T-cell (primary cell): ENCODE data around the gene GABBR2. TPM values are rescaled to one million over a fixed set of nuclear protein-coding genes. Genes with fewer than 3 reads are reported as not detected.

Experiments
- ATAC-seq, 4 experiments: fragments of 200-7000 bp in 3 of 4; fragments of 150-1000 bp in 1 of 4; cut with Tn5 transposase; replicated peaks in 1 of 4; 1 replicate in 3 of 4; 2 replicates in 1 of 4; pipeline ENCODE4 v1.10.0; 2021; ENCODE audit warnings: moderate library complexity in 3 of 4, mild to moderate bottlenecking in 2 of 4, moderate number of reproducible peaks in 1 of 4
- CTCF ChIA-PET, 2 donors: fragments of 300-600 bp; sonication (Branson Sonifier 250); formaldehyde crosslinking; loops; one replicate each; lab custom pipeline; 2022; ENCODE audit warnings: antibody characterized with exemption in 2 of 2; lab: Charles Lee
- POLR2A ChIA-PET, 2 donors: fragments of 300-600 bp; sonication (Branson Sonifier 250); formaldehyde crosslinking; loops; one replicate each; lab custom pipeline; 2022; ENCODE audit warnings: antibody characterized with exemption in 2 of 2; lab: Charles Lee
- DNase-seq, 35 experiments: peaks; one replicate each; pipeline versions ENCODE4 v3.0.0 to v3.0.0-alpha.2; 2013 to 2023
- H3K27ac ChIP-seq: one replicate; pipeline ENCODE4 v1.5.1; 2013; ENCODE audit warnings: low read length
- H3K27me3 ChIP-seq, 2 experiments: replicated peaks in 1 of 2; 1 replicate in 1 of 2; 2 replicates in 1 of 2; pipeline versions ENCODE4 v1.6.1 to v1.7.0; 2013; ENCODE audit warnings: low read length in 1 of 2, mixed read lengths in 1 of 2; ENCODE audit not compliant: control insufficient read depth in 2 of 2, insufficient read depth in 2 of 2; ENCODE audit errors: extremely low read depth in 1 of 2
- H3K36me3 ChIP-seq, 2 donors: 1 replicate in 1 of 2; 2 replicates in 1 of 2; pipeline versions ENCODE4 v1.6.1 to v1.7.0; 2013; ENCODE audit warnings: low read length in 1 of 2; ENCODE audit not compliant: control insufficient read depth in 2 of 2, insufficient read depth in 1 of 2; ENCODE audit errors: extremely low read depth in 1 of 2
- H3K4me1 ChIP-seq, 2 experiments: 1 replicate in 1 of 2; 2 replicates in 1 of 2; pipeline versions ENCODE4 v1.6.1 to v1.7.0; 2013; ENCODE audit warnings: low read length in 2 of 2, mixed read lengths in 1 of 2; ENCODE audit not compliant: insufficient read depth in 2 of 2, control insufficient read depth in 1 of 2; ENCODE audit errors: extremely low read depth in 1 of 2
- H3K4me3 ChIP-seq, 2 donors: 1 replicate in 1 of 2; 2 replicates in 1 of 2; pipeline versions ENCODE4 v1.5.1 to v1.7.0; 2013; ENCODE audit warnings: mild to moderate bottlenecking in 2 of 2, low read length in 1 of 2, moderate library complexity in 1 of 2; ENCODE audit not compliant: control insufficient read depth in 1 of 2; ENCODE audit errors: extremely low read depth in 1 of 2
- H3K9me3 ChIP-seq: 2 replicates; pipeline ENCODE4 v1.7.0; 2013
- H3K27ac Mint-ChIP-seq, 2 donors: one replicate each; pipeline ENCODE4 v1.8.0; 2020 to 2021; ENCODE audit warnings: mild to moderate bottlenecking in 2 of 2, mixed read lengths in 2 of 2
- H3K27me3 Mint-ChIP-seq, 2 donors: one replicate each; pipeline ENCODE4 v1.8.0; 2021 to 2022; ENCODE audit warnings: mixed read lengths in 2 of 2
- H3K36me3 Mint-ChIP-seq: one replicate; pipeline ENCODE4 v1.8.0; 2021; ENCODE audit warnings: mixed read lengths
- H3K4me1 Mint-ChIP-seq, 3 donors: one replicate each; pipeline ENCODE4 v1.8.0; 2020 to 2022; ENCODE audit warnings: mixed read lengths in 3 of 3, mild to moderate bottlenecking in 1 of 3
- H3K4me3 Mint-ChIP-seq, 3 donors: one replicate each; pipeline ENCODE4 v1.8.0; 2020 to 2022; ENCODE audit warnings: mild to moderate bottlenecking in 3 of 3, mixed read lengths in 3 of 3, moderate library complexity in 3 of 3
- H3K9me3 Mint-ChIP-seq, 3 donors: one replicate each; pipeline ENCODE4 v1.8.0; 2020 to 2022; ENCODE audit warnings: mixed read lengths in 3 of 3
- WGBS: methylation state at CpG from one replicate; pipeline ENCODE4 v1.1.5; 2013; ENCODE audit warnings: missing lambda C conversion rate; ENCODE audit not compliant: insufficient coverage; 5-methylcytosine and 5-hydroxymethylcytosine counted together
- total RNA-seq, 35 experiments: library from RNA in 6 of 35; stranded (reverse) in 6 of 35; fragments of 120-200 nt in 1 of 35; gene quantifications; one replicate each; pipeline versions ENCODE4 v1.2.1 to v1.2.4 and lab custom pipeline; 2013 to 2026

The GABBR2 gene
- total RNA-seq, 5 donors from 2014 or later (not counting 1 experiment from before 2014, with no cell fraction given), result 0.03 TPM; not detected in 4

GRCh38 chr9:98460704-98461103 lies 248.0 kb downstream of the GABBR2 start:
- no peak overlapping the region for H3K27ac Mint-ChIP-seq
- H3K27me3 Mint-ChIP-seq, result peaks cover 20 to 27% of the 10 kb centered on the region in 2 donors
- peaks cover 19 to 30% (median 19%) of the 10 kb centered on the region in 3 donors for H3K9me3 Mint-ChIP-seq
- ChIA-PET POLR2A (no interaction called here), CTCF (no interaction called here)
- no peak overlapping the region for H3K27ac ChIP-seq
- no peak overlapping the region for H3K4me3 ChIP-seq
- no peaks in the 10 kb centered on the region for H3K36me3 Mint-ChIP-seq
- no peaks in the 10 kb centered on the region for H3K36me3 ChIP-seq
- H3K4me3 Mint-ChIP-seq, result no peak overlapping the region
- H3K9me3 ChIP-seq, result no peaks in the 10 kb centered on the region
- no peak for ATAC-seq
- H3K4me1 Mint-ChIP-seq, result no peaks in the 10 kb centered on the region
- no peaks in the 10 kb centered on the region for H3K4me1 ChIP-seq
- no peak for DNase-seq
- peaks cover 0 to 9% of the 10 kb centered on the region in 2 experiments for H3K27me3 ChIP-seq

DNA sequence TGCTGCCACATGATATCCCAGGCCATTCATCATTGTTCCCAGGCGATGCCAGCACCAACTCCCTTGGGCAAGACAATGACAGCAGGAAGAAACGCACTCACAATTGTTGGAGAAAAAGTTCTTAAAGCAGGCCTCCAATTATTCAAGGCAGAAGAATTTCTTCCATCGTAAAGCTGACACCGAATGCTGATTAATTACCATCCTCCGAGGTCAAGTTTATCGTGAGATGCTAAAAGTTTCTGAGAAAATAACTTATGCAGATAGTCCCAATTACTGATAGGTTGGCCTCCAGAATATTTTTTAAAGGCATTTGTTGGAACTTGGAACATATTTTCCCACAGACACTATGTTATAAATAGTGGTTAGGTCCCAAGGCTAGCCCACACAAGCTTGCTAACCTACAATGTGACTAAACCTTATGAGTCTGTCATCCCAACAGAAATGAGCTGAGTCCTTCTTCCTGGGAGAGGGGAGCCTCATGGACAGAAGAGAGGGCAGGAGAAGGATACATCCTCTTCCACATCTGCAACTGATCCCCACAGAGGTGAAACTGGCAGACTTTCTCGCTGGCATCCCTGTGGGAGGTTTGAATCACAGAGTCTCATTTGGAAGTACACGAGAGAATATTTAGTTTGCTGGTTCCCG lies 250.9 kb downstream of the GABBR2 start:
- no peak overlapping the region for H3K4me3 Mint-ChIP-seq
- DNase-seq (no peak), ATAC-seq (no peak)
- Histone ChIP-seq H3K9me3 (no peaks in the 10 kb centered on the region), H3K4me1 (no peaks in the 10 kb centered on the region), H3K4me3 (no peak overlapping the region), H3K36me3 (no peaks in the 10 kb centered on the region), H3K27me3 (peaks cover 0 to 18% of the 10 kb centered on the region in 2 experiments), H3K27ac (no peak overlapping the region)
- peaks cover 18 to 27% of the 10 kb centered on the region in 2 donors for H3K27me3 Mint-ChIP-seq
- no peaks in the 10 kb centered on the region for H3K4me1 Mint-ChIP-seq
- POLR2A ChIA-PET, result no interaction called here
- no peaks in the 10 kb centered on the region for H3K36me3 Mint-ChIP-seq
- H3K27ac Mint-ChIP-seq, result no peak overlapping the region
- WGBS, result 48% methylated on average over 3 of the region's 9 CpGs
- peaks cover 19 to 25% (median 19%) of the 10 kb centered on the region in 3 donors for H3K9me3 Mint-ChIP-seq
- CTCF ChIA-PET, result no interaction called here

- Histone ChIP-seq H3K4me3 (no peak overlapping the region), H3K9me3 (no peaks in the 10 kb centered on the region), H3K4me1 (no peaks in the 10 kb centered on the region), H3K27me3 (peaks cover 0 to 22% of the 10 kb centered on the region in 2 experiments), H3K27ac (no peak overlapping the region), H3K36me3 (no peaks in the 10 kb centered on the region)
- 20% methylated on average over 1 of the region's 2 CpGs for whole genome bisulfite sequencing
- Mint-ChIP-seq H3K4me3 (no peak overlapping the region), H3K36me3 (no peaks in the 10 kb centered on the region), H3K27ac (no peak overlapping the region), H3K4me1 (no peaks in the 10 kb centered on the region), H3K9me3 (peaks cover 12 to 18% (median 13%) of the 10 kb centered on the region in 3 donors), H3K27me3 (peaks cover 28 to 34% of the 10 kb centered on the region in 2 donors)
- DNase-seq, result no peak
- ChIA-PET CTCF (no interaction called here), POLR2A (no interaction called here)
- no peak for ATAC-seq
Observed at GRCh38 chr9:98456156-98456613, 252.6 kb downstream of the GABBR2 start.

GRCh38 chr9:98455256-98456155 lies 253.2 kb downstream of the GABBR2 start:
- WGBS, result 70% methylated on average over 4 of the region's 12 CpGs
- H3K4me1 ChIP-seq, result no peaks in the 10 kb centered on the region
- H3K4me1 Mint-ChIP-seq, result no peaks in the 10 kb centered on the region
- no peaks in the 10 kb centered on the region for H3K36me3 ChIP-seq
- no peak overlapping the region for H3K4me3 Mint-ChIP-seq
- peaks cover 6 to 11% (median 6%) of the 10 kb centered on the region in 3 donors for H3K9me3 Mint-ChIP-seq
- POLR2A ChIA-PET, result no interaction called here
- H3K36me3 Mint-ChIP-seq, result no peaks in the 10 kb centered on the region
- ATAC-seq (no peak), DNase-seq (no peak)
- H3K27me3 Mint-ChIP-seq, result peaks cover 28 to 34% of the 10 kb centered on the region in 2 donors
- CTCF ChIA-PET, result no interaction called here
- no peak overlapping the region for H3K27ac ChIP-seq
- H3K27ac Mint-ChIP-seq, result no peak overlapping the region
- H3K4me3 ChIP-seq, result no peak overlapping the region
- H3K27me3 ChIP-seq, result peaks cover 0 to 22% of the 10 kb centered on the region in 2 experiments
- no peaks in the 10 kb centered on the region for H3K9me3 ChIP-seq

DNA sequence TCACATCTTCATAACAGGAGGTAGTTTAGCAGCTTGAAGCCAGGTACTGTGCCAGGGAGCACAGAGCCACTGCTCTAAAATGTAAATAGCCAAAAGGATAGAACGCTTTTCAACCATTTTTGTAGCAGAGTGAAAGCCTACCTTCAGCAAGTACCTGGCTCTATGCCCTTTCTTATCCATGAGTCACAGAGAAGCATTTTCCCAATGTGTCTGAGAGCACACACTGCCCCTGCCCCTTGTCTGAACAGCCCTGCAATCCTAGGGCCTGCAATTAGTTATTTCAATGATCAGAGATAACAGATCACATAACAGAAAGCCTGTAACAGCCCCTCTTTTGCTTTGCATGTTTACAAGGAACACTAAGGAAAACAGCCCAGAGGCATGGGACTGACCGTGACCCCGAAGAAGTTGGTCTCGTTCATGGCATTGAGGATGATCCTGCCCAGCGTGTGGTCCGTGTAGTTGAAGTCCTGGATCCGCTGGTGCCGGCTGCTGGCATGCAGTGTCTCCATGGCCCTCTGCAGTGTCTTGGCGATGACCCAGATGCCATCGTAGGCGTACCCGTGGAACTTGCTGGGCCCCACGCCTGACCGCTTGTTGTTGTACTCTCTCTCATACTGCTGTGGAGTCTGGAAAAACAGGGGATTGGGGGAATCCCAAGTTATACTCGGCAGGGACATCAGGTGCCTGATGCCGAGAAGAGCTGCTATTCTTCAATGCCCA lies 255.0 kb downstream of the GABBR2 start:
- Mint-ChIP-seq H3K27ac (no peak overlapping the region), H3K27me3 (peaks cover 32 to 34% of the 10 kb centered on the region in 2 donors), H3K4me3 (no peak overlapping the region), H3K9me3 (peaks cover 0 to under 1% (median 0%) of the 10 kb centered on the region in 3 donors), H3K36me3 (no peaks in the 10 kb centered on the region), H3K4me1 (no peaks in the 10 kb centered on the region)
- ATAC-seq, result no peak
- H3K4me3 ChIP-seq, result no peak overlapping the region
- H3K27ac ChIP-seq, result no peak overlapping the region
- no peaks in the 10 kb centered on the region for H3K4me1 ChIP-seq
- CTCF ChIA-PET, result no interaction called here
- H3K9me3 ChIP-seq, result no peaks in the 10 kb centered on the region
- DNase-seq, result no peak
- H3K36me3 ChIP-seq, result no peaks in the 10 kb centered on the region
- peaks cover 0 to 26% of the 10 kb centered on the region in 2 experiments for H3K27me3 ChIP-seq
- 92% methylated on average over 12 of the region's 16 CpGs for WGBS
- POLR2A ChIA-PET, result no interaction called here

- peaks cover 23 to 25% of the 10 kb centered on the region in 2 donors for H3K27me3 Mint-ChIP-seq
- DNase-seq, result no peak
Observed at GRCh38 chr9:98451576-98451975, 257.2 kb downstream of the GABBR2 start.

More at GRCh38 chr9:98451576-98451975, 257.2 kb downstream of the GABBR2 start:
- H3K27ac Mint-ChIP-seq, result no peak overlapping the region
- Histone ChIP-seq H3K9me3 (no peaks in the 10 kb centered on the region), H3K4me3 (no peak overlapping the region), H3K4me1 (no peaks in the 10 kb centered on the region), H3K36me3 (no peaks in the 10 kb centered on the region), H3K27ac (no peak overlapping the region), H3K27me3 (peaks cover 0 to 22% of the 10 kb centered on the region in 2 experiments)
- H3K4me3 Mint-ChIP-seq, result no peak overlapping the region
- H3K9me3 Mint-ChIP-seq, result no peaks in the 10 kb centered on the region
- 60% methylated on average over 1 of the region's 1 CpG for WGBS
- ChIA-PET CTCF (no interaction called here), POLR2A (no interaction called here)
- H3K4me1 Mint-ChIP-seq, result no peaks in the 10 kb centered on the region
- no peak for ATAC-seq
- no peaks in the 10 kb centered on the region for H3K36me3 Mint-ChIP-seq
